Ectodermal cell (in vitro differentiated cells): ENCODE results near the gene CHRNA1.

ENCODE experiments used
- H3K27ac ChIP-seq: 2 replicates; pipeline ENCODE4 v1.7.0; 2013; ENCODE audit warnings: mild to moderate bottlenecking, low read depth, low read length; ENCODE audit not compliant: insufficient read depth, poor library complexity, severe bottlenecking
- H3K27me3 ChIP-seq: 2 replicates; pipeline ENCODE4 v1.7.0; 2013; ENCODE audit warnings: mild to moderate bottlenecking, low read length; ENCODE audit not compliant: insufficient read depth, control insufficient read depth, poor library complexity, severe bottlenecking
- H3K36me3 ChIP-seq: one replicate; pipeline ENCODE4 v1.7.0; 2013; ENCODE audit warnings: low read length; ENCODE audit not compliant: control insufficient read depth, insufficient read depth
- H3K4me1 ChIP-seq: one replicate; pipeline ENCODE4 v1.7.0; 2013; ENCODE audit warnings: low read length; ENCODE audit not compliant: control insufficient read depth, insufficient read depth
- H3K4me3 ChIP-seq: 2 replicates; pipeline ENCODE4 v1.7.0; 2013; ENCODE audit warnings: low read depth, low read length, control low read depth; ENCODE audit not compliant: insufficient read depth
- H3K9me3 ChIP-seq: 2 replicates; pipeline ENCODE4 v1.7.0; 2013; ENCODE audit warnings: mild to moderate bottlenecking, low read length, moderate library complexity; ENCODE audit not compliant: control insufficient read depth
- WGBS, 2 experiments: methylation state at CpG; one replicate each; pipeline ENCODE4 v1.1.7; 2013; ENCODE audit warnings: missing lambda C conversion rate in 2 of 2; 5-methylcytosine and 5-hydroxymethylcytosine counted together

The CHRNA1 gene

DNA sequence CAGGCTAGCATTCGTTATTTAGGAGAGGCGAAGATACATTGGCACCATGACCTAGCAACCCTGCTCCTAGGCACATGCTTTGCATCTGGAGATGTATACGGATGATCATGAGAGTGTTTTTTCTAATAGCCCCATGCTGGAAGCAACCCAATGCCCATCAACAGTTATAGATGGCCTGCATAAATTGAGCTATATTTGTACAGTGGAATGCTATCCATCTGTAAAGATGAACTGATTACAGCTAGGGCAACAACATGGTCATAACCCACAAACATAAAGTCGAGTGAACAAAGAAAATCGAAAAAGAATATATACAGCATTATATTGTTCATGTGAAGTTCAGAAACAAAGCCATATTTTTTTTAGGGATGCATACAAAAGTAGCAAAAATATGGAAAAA is 20.6 kb upstream of the CHRNA1 start:
- no peaks in the 10 kb centered on the region for H3K36me3 ChIP-seq
- no peaks in the 10 kb centered on the region for H3K27me3 ChIP-seq
- WGBS, 2 experiments: 95 to 96% methylated on average over 3 to 5 of the region's 5 CpGs
- H3K27ac ChIP-seq: no peak overlapping the region
- peaks cover 17% of the 10 kb centered on the region for H3K4me1 ChIP-seq
- H3K4me3 ChIP-seq: no peak overlapping the region
- H3K9me3 ChIP-seq: no peaks in the 10 kb centered on the region

DNA sequence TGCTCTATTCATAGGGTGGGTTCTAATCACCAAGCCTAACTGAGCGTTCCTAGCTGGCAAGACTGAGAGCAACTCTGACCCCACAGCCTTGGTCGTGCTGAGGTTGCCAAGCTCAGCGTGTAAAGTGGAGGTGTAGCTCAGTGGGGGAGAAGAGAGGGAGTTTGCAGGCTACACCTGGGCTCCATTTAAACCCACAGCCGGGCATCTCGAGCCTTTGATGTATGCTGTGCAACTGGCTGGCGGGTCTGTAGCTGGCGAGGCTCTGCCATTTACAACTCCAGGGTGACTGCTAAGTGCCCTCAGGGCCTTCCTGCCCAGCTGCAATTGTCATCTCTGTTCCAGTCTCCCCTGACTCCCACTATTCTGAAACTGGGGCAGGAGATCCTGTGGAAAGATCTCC is 20.0 kb upstream of the CHRNA1 start:
- H3K36me3 ChIP-seq: no peaks in the 10 kb centered on the region

DNA sequence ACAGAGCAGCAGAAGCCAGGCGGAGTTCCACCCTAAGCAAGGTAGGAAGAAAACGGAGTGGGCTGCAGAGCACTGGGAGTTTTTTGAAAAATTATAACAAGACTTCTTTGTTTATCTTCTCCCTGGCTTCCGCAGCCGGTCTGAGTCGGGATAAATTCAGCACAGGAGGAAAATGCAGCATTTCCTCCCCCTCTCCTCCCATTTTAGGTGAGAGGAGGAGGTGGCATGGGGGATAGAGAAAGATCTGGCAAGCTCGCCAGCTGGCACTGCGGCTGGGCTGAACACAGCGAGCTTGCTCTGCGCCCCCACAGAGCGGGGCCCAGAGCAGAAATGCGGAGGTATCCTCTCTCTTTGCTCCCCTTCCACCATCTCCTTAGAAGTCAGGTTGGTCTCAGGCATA is 17.7 kb upstream of the CHRNA1 start:
- WGBS, 2 experiments: 94 to 96% methylated on average over 10 to 11 of the region's 11 CpGs
- Histone ChIP-seq H3K4me3 (no peak overlapping the region), H3K27me3 (no peaks in the 10 kb centered on the region), H3K27ac (no peak overlapping the region), H3K4me1 (peaks cover 16% of the 10 kb centered on the region), H3K36me3 (no peaks in the 10 kb centered on the region), H3K9me3 (no peaks in the 10 kb centered on the region)

More for the DNA sequence above, 20.0 kb upstream of the CHRNA1 start:
- Histone ChIP-seq H3K27ac (no peak overlapping the region), H3K4me3 (no peak overlapping the region), H3K27me3 (no peaks in the 10 kb centered on the region), H3K4me1 (peaks cover 19% of the 10 kb centered on the region), H3K9me3 (no peaks in the 10 kb centered on the region)
- WGBS, 2 experiments: 94 to 96% methylated on average over 7 of the region's 7 CpGs

DNA sequence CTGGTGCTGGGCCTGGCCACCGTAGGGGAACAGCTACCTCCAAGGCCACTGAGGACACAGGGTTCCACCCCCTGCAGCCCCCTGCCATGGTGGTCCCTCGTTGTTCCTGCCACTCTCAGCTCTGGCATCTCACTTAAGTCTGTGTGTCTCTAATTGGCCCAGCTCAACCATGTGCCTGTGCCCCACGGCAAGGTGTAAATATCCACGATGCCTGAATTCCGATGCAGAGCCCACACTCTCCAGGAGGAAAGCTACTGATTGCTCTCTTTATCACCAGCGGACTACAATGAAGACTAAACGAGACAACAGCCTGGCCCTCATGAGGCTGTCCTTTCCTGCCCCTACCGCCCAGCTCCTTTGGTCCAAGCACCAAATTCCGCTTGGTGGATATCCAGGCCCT is 17.0 kb upstream of the CHRNA1 start:
- H3K4me3 ChIP-seq: no peak overlapping the region
- WGBS, 2 experiments: 93 to 94% methylated on average over 9 of the region's 9 CpGs
- no peaks in the 10 kb centered on the region for H3K36me3 ChIP-seq
- no peak overlapping the region for H3K27ac ChIP-seq
- peaks cover 21% of the 10 kb centered on the region for H3K4me1 ChIP-seq
- H3K9me3 ChIP-seq: no peaks in the 10 kb centered on the region
- H3K27me3 ChIP-seq: no peaks in the 10 kb centered on the region

DNA sequence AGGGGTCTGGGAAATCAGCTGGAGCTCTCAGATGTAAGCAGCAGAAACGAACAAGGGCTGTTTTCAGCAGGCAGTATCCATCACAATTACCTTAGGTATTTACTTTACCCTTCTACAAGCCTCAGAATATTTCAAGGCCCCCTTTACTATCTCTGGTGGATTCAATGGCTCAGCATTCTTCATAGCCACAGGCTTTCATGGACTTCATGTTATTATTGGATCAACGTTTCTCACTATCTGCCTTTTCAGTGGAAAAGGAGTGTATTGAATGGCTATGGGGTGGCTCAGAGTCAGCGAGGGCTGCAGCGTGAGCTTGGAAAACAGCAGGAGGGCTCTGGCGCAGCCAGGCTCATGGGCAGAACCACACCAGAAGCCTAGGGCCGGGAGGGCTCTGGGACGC is 16.6 kb upstream of the CHRNA1 start:
- Histone ChIP-seq H3K9me3 (no peaks in the 10 kb centered on the region), H3K27ac (no peak overlapping the region), H3K4me3 (no peak overlapping the region), H3K4me1 (peaks cover 21% of the 10 kb centered on the region), H3K36me3 (no peaks in the 10 kb centered on the region), H3K27me3 (no peaks in the 10 kb centered on the region)
- 81 to 83% methylated on average over 7 of the region's 7 CpGs for WGBS, 2 experiments

DNA sequence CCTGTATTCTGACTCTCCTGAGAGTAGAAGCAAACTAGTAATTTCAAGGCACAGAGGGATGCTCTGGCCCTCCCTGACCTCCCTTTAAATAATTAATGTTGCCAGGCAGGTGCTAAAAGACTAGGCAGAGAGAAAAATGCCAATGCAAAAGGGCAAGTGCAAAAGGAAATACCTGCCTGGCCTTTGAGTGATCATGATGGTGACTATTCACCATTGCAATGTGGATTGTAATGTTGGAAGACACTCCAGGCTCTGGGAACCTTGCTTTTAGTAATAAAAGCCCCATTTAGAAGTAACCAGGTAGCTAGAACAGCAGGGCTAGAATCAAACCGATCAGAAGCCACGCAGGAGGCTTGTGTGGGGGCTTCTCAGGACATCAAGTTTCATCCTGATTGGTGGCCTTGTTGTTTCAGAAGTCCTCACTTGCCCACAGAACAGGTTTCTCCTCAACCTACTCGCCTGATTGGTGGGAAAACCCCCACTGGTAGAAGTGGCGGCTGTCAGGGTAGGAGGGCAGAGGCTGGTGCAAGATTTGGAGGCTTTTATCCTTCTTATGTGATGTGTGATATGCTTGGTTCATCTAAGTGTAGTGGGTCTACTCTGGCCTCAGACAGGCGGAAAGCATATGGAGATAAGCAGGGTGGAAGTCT is 16.0 kb upstream of the CHRNA1 start:
- no peak overlapping the region for H3K4me3 ChIP-seq
- no peaks in the 10 kb centered on the region for H3K9me3 ChIP-seq
- no peaks in the 10 kb centered on the region for H3K36me3 ChIP-seq
- no peaks in the 10 kb centered on the region for H3K27me3 ChIP-seq
- peak overlapping the region; percentile 33 for H3K27ac ChIP-seq
- 88 to 92% methylated on average over 5 of the region's 5 CpGs for WGBS, 2 experiments
- H3K4me1 ChIP-seq: peaks cover 21% of the 10 kb centered on the region

DNA sequence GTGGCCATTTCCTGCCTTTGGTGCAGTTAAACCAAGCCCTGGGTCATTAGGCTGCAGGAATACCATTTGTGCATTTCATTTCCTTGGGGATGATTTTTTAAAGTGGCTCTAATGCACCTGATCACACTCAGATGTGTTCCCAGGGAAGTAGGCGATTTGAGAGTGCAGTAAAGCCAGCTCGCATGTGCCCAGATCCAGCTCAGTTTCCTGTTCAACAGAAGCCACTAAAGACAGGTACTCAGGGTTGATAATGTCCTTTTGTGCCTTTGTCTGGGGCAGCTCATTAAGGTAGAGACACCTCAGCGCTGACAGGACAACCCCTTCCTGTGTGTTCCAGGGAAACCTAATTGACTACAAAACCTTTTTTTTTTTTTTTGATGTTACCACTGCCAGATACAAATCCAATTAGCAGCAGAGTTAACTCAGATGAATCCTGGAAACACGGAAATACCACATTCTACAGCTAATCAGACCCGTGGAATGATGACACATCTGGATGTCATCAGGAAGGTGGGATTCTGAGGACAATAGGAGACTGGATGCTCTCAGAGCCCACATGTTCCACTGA is 15.2 kb upstream of the CHRNA1 start:
- H3K27ac ChIP-seq: peak overlapping the region; percentile 33
- H3K36me3 ChIP-seq: no peaks in the 10 kb centered on the region
- H3K4me1 ChIP-seq: peaks cover 21% of the 10 kb centered on the region
- no peak overlapping the region for H3K4me3 ChIP-seq
- WGBS, 2 experiments: 87 to 91% methylated on average over 5 of the region's 5 CpGs
- no peaks in the 10 kb centered on the region for H3K27me3 ChIP-seq
- no peaks in the 10 kb centered on the region for H3K9me3 ChIP-seq

DNA sequence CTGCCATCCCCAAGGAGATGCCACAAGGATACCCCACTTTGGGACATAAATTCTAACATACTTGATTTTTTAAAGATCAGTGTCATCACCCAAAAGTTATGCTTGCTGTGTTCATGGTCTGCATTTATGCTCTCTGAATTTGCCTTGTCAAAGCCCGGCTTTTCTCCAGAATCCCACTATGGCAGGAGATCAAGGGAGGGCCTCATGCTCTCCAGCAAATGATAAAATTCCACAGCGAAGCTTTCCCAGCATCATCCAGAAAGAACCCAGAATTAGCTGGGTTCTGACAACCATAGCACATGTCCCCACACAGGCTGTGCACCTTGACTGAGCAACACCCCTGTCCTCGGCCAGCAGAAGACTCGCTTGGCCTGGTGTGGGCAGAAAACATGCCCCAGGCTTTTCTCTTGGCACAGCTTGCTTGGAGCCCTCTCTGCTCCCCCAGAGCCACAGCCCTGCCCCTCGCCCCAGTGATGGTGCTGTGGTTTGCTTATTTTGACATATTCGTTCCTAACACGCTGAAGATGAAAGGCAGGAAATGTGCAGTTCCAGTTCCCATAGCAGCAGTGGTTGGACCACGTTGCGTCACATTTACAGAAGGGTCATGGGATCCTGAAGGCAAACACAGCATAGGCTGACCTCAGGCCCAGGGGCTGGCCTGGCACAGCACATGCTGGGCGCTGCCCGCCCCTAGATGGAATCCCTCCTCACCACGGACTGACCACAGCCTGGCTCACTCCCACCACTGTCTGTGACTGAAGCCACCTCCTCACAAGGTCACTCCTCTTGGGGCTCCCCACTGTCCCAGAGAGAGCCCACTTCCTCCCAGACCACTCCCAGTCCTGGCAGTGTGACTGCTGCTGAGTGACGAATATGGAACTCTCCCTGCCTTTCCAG is 14.1 kb upstream of the CHRNA1 start:
- H3K27ac ChIP-seq: no peak overlapping the region
- no peak overlapping the region for H3K4me3 ChIP-seq
- H3K36me3 ChIP-seq: no peaks in the 10 kb centered on the region
- no peaks in the 10 kb centered on the region for H3K9me3 ChIP-seq
- 93 to 94% methylated on average over 13 of the region's 13 CpGs for WGBS, 2 experiments
- H3K27me3 ChIP-seq: no peaks in the 10 kb centered on the region
- H3K4me1 ChIP-seq: peaks cover 21% of the 10 kb centered on the region

DNA sequence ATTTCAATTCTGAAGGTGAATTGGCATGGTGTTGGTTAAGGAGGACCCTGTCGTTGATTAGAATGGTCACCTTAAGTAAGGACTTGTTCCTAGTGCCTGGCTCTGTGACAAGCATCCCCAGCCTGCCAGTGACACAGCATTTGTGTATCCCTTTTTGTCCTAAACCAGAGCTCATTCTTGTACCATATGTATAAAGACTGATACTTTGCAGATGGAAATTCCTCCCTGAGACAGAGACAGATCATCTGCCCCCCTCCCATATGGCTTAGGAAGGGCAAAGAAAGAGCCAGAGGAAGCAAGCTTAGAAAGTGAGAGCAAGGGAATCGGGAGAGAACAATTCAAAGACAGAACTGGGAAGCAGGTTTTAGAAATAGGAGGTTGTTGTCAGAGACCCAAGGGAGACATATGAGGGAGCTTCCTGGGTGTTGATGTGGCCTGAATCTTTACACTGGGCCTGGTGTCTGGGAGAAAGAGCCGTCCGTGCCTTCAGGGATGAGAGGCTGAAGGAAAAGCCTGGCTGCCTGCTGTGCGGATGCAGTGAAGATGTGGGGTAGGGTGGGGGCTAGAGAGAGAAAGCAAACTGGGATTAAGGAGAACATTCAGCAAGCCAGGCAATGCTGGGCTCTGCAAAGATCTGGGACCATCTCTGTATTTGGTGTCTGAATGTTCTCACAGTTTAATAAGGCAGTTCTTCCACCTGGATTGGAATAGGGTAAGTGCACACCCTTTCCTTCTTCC is 13.2 kb upstream of the CHRNA1 start:
- Histone ChIP-seq H3K27me3 (no peaks in the 10 kb centered on the region), H3K4me1 (peaks cover 21% of the 10 kb centered on the region), H3K27ac (no peak overlapping the region), H3K4me3 (no peak overlapping the region), H3K9me3 (no peaks in the 10 kb centered on the region), H3K36me3 (no peaks in the 10 kb centered on the region)
- WGBS, 2 experiments: 47 to 55% methylated on average over 5 of the region's 5 CpGs

DNA sequence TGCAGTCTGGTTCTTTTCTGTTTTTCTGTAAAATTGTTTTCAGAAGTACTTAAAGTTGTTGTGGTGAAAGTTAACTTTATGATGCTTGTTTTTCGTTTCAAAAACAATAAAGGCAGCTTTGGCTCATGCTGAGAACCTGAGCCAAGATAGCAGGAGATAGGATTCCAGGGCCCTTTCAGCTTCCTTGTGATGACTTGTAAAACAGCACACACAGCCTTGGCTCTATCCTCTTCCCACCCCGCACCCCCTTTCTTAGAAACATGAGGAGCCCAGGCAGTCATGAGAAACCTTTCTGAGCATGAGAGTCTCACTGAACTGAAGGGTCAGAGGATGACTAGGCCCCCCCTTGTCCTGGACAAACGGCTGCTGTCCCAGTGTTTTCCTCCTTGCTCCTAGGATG is 12.4 kb upstream of the CHRNA1 start:
- H3K36me3 ChIP-seq: no peaks in the 10 kb centered on the region
- no peak overlapping the region for H3K27ac ChIP-seq
- WGBS, 2 experiments: 66 to 71% methylated on average over 3 of the region's 3 CpGs

More for the DNA sequence above, 12.4 kb upstream of the CHRNA1 start:
- no peak overlapping the region for H3K4me3 ChIP-seq
- no peaks in the 10 kb centered on the region for H3K9me3 ChIP-seq
- H3K27me3 ChIP-seq: no peaks in the 10 kb centered on the region
- peaks cover 28% of the 10 kb centered on the region for H3K4me1 ChIP-seq
